Right atrium auricular region (tissue), 2 donors: ENCODE results near the gene C22orf39. TPM values are rescaled to one million over a fixed set of nuclear protein-coding genes. Genes with fewer than 3 reads are reported as not detected.

Experiments used
- DNase-seq: peaks from one replicate; pipeline ENCODE4 v3.0.0-alpha.2; 2019; ENCODE audit warnings: low spot score
- H3K27ac ChIP-seq, 2 donors: fragments of 200-600 bp; sonication (generic); 1 replicate in 1 of 2; 2 replicates in 1 of 2; pipeline ENCODE4 v1.5.1; 2016 to 2019
- H3K27me3 ChIP-seq, 2 donors: fragments of 200-600 bp; sonication (generic); one replicate each; pipeline versions ENCODE4 v1.5.1 to v1.6.0; 2017 to 2019
- H3K36me3 ChIP-seq: fragments of 200-600 bp; sonication (generic); one replicate; pipeline ENCODE4 v1.5.1; 2016
- H3K4me1 ChIP-seq, 2 donors: fragments of 200-600 bp; sonication (generic); one replicate each; pipeline versions ENCODE4 v1.5.1 to v1.6.0; 2017 to 2019
- H3K4me3 ChIP-seq, 2 donors: fragments of 200-600 bp; sonication (generic); 1 replicate in 1 of 2; 2 replicates in 1 of 2; pipeline ENCODE4 v1.5.1; 2017 to 2019; ENCODE audit warnings: mild to moderate bottlenecking in 1 of 2, moderate library complexity in 1 of 2
- H3K9me3 ChIP-seq, 2 donors: fragments of 200-600 bp; sonication (generic); one replicate each; pipeline ENCODE4 v1.5.1; 2019
- total RNA-seq, 2 donors: library from RNA; depleted of rRNA; stranded (reverse); fragments of >200 nt; gene quantifications; one replicate each; pipeline ENCODE4 v1.1.0, GENCODE V29; 2016
- TF ChIP-seq, protein P1 (sequence below), 2 donors: fragments of 200-600 bp; sonication (generic); IDR thresholded peaks; one replicate each; pipeline ENCODE4 v1.5.1; 2019; ENCODE audit warnings: antibody characterized with exemption in 2 of 2

Gene C22orf39
- total RNA-seq, 2 donors from 2014 or later: 61.0 to 68.7 TPM

DNA sequence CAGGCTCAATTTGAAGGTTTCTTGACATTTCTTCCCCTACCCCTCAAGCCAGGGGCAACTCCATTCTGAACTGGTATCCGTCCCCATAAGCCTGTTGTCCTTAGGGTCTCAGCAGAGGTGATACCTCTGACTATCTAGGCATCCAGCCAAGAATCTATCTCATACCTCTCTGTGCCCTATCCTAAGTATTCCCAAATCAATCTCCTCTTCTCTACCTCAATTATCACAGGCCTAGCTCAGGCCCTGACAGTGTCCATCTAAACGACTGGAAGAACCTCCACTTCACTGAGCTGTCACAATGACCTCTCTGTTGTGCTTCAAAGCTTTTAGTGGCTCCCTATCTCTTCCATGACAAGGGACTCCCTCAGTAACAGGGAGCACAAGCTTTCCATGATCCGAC, 42.8 kb downstream of the C22orf39 start:
- peaks cover 0 to 16% of the 10 kb centered on the region in 2 donors for H3K4me1 ChIP-seq
- H3K36me3 ChIP-seq: peaks cover 52% of the 10 kb centered on the region
- TF ChIP-seq, protein P1, sequence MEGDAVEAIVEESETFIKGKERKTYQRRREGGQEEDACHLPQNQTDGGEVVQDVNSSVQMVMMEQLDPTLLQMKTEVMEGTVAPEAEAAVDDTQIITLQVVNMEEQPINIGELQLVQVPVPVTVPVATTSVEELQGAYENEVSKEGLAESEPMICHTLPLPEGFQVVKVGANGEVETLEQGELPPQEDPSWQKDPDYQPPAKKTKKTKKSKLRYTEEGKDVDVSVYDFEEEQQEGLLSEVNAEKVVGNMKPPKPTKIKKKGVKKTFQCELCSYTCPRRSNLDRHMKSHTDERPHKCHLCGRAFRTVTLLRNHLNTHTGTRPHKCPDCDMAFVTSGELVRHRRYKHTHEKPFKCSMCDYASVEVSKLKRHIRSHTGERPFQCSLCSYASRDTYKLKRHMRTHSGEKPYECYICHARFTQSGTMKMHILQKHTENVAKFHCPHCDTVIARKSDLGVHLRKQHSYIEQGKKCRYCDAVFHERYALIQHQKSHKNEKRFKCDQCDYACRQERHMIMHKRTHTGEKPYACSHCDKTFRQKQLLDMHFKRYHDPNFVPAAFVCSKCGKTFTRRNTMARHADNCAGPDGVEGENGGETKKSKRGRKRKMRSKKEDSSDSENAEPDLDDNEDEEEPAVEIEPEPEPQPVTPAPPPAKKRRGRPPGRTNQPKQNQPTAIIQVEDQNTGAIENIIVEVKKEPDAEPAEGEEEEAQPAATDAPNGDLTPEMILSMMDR (IDR thresholded peaks at IDR 0.05): no peak
- no peak for DNase-seq
- no peaks in the 10 kb centered on the region for H3K9me3 ChIP-seq
- no peak overlapping the region for H3K27ac ChIP-seq
- no peaks in the 10 kb centered on the region for H3K27me3 ChIP-seq
- H3K4me3 ChIP-seq: no peak overlapping the region

GRCh38 chr22:19402642-19403191, 44.8 kb downstream of the C22orf39 start:
- no peak for DNase-seq
- Histone ChIP-seq H3K27me3 (no peaks in the 10 kb centered on the region), H3K9me3 (no peaks in the 10 kb centered on the region), H3K4me1 (peaks cover 0 to 7% of the 10 kb centered on the region in 2 donors), H3K27ac (no peak overlapping the region), H3K36me3 (peaks cover 46% of the 10 kb centered on the region), H3K4me3 (no peak overlapping the region)
- TF ChIP-seq, protein P1 (IDR thresholded peaks at IDR 0.05): no peak

- no peaks in the 10 kb centered on the region for H3K27me3 ChIP-seq
- H3K9me3 ChIP-seq: no peaks in the 10 kb centered on the region
- H3K36me3 ChIP-seq: peaks cover 50% of the 10 kb centered on the region
- no peaks in the 10 kb centered on the region for H3K4me1 ChIP-seq
- no peak for DNase-seq
- H3K4me3 ChIP-seq: no peak overlapping the region
- H3K27ac ChIP-seq: no peak overlapping the region
- TF ChIP-seq, protein P1 (IDR thresholded peaks at IDR 0.05): no peak
These were observed 46.0 kb downstream of the C22orf39 start for GRCh38 chr22:19401483-19401882.

DNA sequence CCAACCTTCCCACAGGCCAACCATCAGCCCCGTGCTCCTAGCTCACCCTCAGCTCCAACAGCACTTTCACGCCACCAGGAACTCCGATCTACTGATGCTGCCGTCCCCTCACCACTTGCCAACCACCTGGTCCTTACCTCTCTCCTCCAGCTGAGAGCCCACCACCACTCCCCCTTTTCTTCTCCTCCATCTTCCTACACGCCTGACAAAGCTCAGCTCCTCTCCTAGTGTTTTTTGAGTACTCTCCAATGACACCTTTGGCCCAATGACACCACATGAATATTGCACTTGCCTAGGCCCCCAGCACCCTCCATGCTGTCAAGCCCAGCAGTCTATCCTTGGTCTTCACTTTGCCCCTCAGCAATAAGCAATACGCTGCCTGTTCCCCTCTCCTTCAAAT, 46.6 kb downstream of the C22orf39 start:
- Histone ChIP-seq H3K4me3 (no peak overlapping the region), H3K4me1 (no peaks in the 10 kb centered on the region), H3K9me3 (no peaks in the 10 kb centered on the region), H3K36me3 (peaks cover 50% of the 10 kb centered on the region), H3K27me3 (no peaks in the 10 kb centered on the region), H3K27ac (no peak overlapping the region)
- DNase-seq: no peak
- TF ChIP-seq, protein P1 (IDR thresholded peaks at IDR 0.05): no peak

DNA sequence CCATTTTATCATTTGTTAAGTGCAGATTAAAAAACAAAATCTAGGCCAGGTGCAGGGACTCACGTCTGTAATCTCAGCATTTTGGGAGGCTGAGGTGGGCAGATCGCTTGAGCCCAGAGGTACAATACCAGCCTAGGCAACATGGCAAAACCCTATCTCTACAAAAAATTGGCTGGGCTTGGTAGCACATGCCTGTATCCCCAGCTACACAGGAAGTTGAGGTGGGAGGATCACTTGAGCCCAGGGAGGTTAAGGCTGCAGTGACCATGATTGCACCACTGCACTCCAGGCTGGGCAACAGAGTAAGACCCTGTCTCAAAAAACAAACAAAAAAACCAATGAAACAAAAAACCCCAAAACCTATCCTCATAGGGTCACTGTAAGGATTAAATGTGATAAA, 48.9 kb downstream of the C22orf39 start:
- no peaks in the 10 kb centered on the region for H3K27me3 ChIP-seq
- H3K4me1 ChIP-seq: no peaks in the 10 kb centered on the region
- H3K27ac ChIP-seq: no peak overlapping the region
- no peaks in the 10 kb centered on the region for H3K9me3 ChIP-seq
- H3K4me3 ChIP-seq: no peak overlapping the region
- TF ChIP-seq, protein P1 (IDR thresholded peaks at IDR 0.05): no peak
- H3K36me3 ChIP-seq: peaks cover 56% of the 10 kb centered on the region
- no peak for DNase-seq

- H3K27me3 ChIP-seq: no peaks in the 10 kb centered on the region
- no peak for DNase-seq
- H3K36me3 ChIP-seq: peaks cover 57% of the 10 kb centered on the region
- H3K27ac ChIP-seq: no peak overlapping the region
- H3K9me3 ChIP-seq: no peaks in the 10 kb centered on the region
- H3K4me3 ChIP-seq: no peak overlapping the region
- TF ChIP-seq, protein P1 (IDR thresholded peaks at IDR 0.05): no peak
- no peaks in the 10 kb centered on the region for H3K4me1 ChIP-seq
These were observed 49.3 kb downstream of the C22orf39 start for GRCh38 chr22:19398206-19398605.
